WI38 (cell line): ENCODE data around the gene SUSD6.
"Not testable (repeated sequence)": the region's sequence is repeated elsewhere in the genome, so short reads cannot be mapped to it uniquely, and the experiment has no call there.

Source experiments
- H3K4me3 ChIP-seq: 2 replicates; pipeline ENCODE4 v1.5.1; 2011; ENCODE audit warnings: low read depth, mild to moderate bottlenecking, control low read depth, low read length
- TF ChIP-seq, protein P1 (sequence below): IDR thresholded peaks from 2 replicates; pipeline ENCODE4 v1.5.1; 2012; ENCODE audit warnings: low read depth, mild to moderate bottlenecking, control low read depth, low read length

The SUSD6 gene

DNA sequence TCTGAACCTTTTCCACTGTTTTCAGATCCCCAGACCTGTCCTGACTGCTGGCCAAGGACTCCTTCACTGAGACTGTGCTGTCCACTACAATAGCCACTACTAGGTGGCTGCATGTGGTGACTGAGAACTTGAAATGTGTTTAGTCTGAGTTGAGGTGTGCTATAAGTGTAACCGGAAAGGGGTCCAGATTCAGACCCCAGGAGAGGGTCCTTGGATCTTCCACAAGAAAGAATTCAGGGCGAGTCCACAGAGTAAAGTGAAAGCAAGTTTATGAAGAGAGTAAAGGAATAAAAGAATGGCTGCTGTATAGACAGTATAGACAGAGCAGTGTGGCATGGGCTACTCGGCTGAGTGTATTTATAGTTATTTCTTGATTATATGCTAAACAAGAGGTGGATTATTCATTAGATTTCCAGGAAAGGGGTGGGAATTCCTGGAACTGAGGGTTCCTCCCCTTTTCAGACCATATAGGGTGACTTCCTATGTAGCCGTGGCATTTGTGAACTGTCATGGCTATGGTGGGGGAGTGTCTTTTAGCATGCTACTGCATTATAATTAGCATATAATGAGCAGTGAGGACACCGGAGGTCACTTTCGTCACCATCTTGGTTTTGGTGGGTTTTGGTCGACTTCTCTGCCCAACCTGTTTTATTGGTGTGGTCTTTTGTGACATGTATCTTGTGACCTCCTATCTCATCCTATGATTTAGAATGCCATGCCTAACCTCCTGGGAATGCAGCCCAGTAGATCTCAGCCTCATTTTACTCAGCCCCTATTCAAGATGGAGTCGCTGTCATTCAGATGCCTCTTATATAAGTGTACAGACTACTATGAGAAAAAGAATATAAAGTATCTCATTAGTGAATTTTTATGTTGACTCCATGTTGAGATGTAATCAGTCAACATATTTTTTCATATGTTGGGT lies 85.5 kb downstream of the SUSD6 start:
- TF ChIP-seq, protein P1, sequence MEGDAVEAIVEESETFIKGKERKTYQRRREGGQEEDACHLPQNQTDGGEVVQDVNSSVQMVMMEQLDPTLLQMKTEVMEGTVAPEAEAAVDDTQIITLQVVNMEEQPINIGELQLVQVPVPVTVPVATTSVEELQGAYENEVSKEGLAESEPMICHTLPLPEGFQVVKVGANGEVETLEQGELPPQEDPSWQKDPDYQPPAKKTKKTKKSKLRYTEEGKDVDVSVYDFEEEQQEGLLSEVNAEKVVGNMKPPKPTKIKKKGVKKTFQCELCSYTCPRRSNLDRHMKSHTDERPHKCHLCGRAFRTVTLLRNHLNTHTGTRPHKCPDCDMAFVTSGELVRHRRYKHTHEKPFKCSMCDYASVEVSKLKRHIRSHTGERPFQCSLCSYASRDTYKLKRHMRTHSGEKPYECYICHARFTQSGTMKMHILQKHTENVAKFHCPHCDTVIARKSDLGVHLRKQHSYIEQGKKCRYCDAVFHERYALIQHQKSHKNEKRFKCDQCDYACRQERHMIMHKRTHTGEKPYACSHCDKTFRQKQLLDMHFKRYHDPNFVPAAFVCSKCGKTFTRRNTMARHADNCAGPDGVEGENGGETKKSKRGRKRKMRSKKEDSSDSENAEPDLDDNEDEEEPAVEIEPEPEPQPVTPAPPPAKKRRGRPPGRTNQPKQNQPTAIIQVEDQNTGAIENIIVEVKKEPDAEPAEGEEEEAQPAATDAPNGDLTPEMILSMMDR: no peak

DNA sequence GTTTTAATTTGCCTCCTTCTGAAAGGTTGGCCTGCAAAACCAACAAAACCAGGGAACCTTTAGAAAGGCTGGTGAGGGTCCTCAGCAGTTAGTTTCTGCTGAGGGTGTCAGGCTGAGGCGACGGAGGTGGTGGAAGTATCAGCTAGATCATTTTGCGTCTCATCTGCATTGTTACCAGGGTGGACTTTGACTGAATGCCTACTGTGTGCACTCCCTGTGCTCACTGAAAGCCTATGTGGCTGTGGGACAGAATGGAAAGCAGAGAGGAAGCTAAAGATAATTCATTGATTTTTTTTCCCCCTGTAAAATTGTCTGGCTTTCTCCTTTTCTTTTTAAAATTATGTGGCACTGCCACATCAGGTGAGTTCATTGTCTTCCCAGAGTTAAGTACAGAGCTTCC lies 87.2 kb downstream of the SUSD6 start:
- TF ChIP-seq, protein P1: no peak
- H3K4me3 ChIP-seq: no peak overlapping the region

More for the DNA sequence above, 85.5 kb downstream of the SUSD6 start:
- H3K4me3 ChIP-seq: no peak overlapping the region

DNA sequence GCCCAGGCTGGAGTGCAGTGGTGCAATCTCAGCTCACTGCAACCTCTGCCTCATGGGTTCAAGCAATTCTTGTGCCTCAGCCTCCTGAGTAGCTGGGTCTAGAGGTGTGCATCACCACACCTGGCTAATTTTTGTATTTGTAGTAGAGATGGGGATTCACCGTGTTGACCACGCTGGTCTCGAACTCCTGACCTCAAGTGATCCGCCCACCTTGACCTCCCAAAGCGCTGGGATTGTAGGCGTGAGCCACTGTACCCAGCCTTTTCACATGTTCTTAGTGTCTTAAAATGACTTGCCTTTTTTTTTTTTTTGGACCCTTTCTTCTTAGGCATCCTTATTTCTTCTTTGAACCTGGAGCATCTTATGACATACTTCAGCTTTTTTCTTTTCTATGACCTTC lies 87.8 kb downstream of the SUSD6 start:
- not testable (repeated sequence) for H3K4me3 ChIP-seq

DNA sequence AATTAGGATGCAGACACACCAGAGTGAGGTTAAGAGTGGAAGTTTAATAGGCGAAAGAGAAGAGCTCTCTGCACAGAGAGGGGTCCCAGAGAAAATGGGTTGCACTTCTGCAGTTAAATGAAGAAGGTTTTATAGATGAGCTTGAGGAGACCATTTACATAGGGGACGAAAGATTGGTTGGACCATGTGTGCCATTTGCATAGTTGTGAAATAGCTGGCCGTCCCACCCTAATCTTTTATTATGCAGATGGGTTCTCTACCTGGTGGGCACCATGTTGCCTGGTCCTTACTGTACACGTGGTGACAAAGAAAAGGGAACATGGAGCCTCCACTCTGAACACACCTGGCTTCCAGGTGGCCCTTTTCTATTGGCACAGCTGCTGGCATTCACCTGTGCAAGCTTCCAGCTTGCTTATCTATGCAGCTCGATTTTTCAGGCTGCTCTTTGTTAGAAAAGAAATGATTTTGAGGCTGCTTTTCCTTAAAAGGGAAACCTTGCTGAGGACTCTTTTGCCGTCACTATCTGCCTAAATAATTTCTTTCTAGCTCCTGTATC lies 88.4 kb downstream of the SUSD6 start:
- H3K4me3 ChIP-seq: no peak overlapping the region
- TF ChIP-seq, protein P1: no peak

DNA sequence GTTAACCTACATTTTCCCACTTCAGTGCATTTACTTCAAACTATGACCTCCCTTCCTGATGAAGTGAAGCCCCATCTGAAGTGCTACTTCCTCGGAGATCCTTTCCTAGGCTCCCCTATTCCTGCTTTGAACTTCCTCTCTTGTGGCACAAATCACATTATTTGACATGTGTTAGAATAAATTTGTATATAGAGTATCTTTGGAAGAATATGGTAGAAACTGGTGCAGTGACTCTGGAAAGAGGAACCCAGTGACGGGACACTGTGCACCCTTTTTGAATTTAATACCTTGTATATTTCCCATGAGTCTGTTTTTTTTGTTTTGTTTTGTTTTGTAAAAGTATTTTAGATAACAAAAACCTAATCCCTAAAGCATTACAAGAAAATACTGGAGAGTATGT lies 89.2 kb downstream of the SUSD6 start:
- TF ChIP-seq, protein P1: no peak
- no peak overlapping the region for H3K4me3 ChIP-seq

DNA sequence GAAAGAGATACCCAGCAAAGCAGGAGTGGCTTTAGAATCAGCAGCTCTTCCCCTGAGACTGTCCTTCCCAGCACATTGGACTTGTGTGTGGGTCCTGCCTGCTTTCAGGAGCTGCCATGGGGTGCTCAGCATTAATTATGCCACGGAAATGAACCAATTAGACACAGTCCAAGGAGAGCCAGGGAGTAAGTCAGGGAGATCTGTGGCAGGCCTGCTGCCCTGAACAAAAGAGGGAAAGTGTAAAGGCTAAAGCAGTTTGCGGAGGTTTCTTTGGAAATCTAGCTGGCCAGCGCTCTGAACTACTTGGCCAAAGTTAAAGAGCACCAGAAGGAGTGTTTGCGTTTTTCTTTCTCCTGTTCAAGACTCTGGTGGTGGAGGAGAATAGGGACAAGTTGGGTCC lies 89.9 kb downstream of the SUSD6 start:
- TF ChIP-seq, protein P1: no peak

DNA sequence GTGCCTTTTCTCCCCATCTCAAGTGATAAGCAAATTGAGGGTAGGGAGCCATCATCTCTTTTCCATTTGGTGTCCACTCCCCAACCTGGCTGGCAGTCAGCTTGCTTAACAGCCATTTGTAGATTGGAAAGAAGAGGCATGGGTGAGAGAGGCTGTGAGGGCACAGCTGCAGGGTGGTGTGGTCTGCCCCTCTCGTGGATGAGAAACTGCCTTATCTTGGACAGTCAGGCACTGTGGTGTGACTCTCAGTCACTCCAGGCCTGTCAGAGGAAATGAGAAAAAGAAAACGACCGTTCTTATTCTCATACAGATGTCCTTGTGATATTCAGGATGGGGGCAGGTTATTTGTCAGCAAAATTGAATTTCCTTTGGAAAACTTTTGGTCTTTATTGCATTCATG lies 90.5 kb downstream of the SUSD6 start:
- TF ChIP-seq, protein P1: no peak
- no peak overlapping the region for H3K4me3 ChIP-seq

More for the DNA sequence above, 89.9 kb downstream of the SUSD6 start:
- H3K4me3 ChIP-seq: no peak overlapping the region
